ENCODE data around the gene CKS1B.
A peak's percentile ranks its signal among the peaks of the same experiment; 100 is the strongest.

CKS1B gene

DNA sequence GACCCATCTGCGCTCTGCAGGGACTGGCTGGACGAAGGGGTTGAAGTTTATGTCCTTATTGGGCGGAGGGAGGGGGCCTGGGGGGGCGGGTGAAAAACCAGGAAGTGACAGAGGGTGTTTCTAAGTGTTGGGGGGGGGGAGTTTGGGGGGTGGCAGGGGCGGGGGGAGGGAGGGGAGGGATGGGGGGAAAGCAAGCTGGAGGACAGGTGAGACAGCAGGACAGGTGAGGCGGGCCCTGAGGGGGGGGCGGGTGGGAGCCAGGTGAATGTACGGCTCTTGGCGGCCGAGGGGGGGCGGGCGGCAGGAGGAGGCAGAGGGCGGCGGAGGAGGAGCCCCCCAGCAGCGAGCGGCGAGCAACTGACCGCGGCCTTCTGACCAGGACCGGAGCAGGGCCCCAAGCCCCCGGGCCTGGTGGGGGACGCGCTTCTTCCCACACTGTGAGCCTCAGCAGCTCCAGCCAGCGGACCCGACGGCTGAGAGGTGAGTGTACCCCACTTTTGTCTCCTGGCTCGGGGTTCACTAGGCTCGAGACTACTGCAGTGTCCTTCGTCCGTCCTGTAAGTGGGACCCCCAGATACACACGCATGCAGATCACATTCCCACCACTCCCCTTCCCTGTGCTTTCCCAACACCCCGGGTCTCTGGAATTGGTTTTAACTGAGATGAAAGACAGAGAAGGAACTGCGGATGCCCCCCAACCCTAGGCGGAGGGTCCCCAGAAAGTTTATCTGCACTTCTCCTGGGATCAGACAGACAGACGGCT is 28.2 kb downstream of the CKS1B start, which contains the start of gene ZBTB7B:
TSS of gene ZBTB7B (plus strand) at position 339 of the 763 bp plus-strand sequence. CDS start 11,859 bp downstream, outside the sequence.
- DNase-seq (ENCODE audit: low spot score): peak; percentile 65

DNA sequence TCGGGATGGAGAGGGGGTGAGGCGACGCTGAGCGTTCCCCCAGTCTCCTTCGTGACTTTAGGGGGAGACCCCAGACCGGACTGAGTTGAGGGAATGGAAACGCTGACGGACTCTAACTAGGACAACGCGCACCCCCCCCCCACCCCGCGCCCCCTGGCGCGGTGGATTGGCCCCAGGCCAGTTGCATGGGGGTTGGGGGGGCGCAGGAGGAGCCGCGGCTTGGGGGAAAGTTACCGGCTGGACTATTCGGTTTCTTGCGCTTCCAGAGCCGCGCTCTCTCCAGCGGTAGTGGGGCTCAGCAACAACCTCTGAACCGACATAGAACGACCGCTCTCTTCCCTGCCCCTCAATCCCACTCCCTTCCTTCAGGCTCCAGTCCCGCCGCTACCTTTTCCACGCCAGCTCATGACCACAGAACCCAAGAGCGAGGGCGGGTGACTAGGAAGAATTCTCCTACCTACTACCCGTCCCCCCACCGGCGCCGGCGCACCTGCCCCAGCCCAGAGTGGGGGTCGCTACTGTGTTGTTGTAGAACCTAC is 28.8 kb downstream of the CKS1B start:
- DNase-seq (ENCODE audit: low spot score): no peak

DNA sequence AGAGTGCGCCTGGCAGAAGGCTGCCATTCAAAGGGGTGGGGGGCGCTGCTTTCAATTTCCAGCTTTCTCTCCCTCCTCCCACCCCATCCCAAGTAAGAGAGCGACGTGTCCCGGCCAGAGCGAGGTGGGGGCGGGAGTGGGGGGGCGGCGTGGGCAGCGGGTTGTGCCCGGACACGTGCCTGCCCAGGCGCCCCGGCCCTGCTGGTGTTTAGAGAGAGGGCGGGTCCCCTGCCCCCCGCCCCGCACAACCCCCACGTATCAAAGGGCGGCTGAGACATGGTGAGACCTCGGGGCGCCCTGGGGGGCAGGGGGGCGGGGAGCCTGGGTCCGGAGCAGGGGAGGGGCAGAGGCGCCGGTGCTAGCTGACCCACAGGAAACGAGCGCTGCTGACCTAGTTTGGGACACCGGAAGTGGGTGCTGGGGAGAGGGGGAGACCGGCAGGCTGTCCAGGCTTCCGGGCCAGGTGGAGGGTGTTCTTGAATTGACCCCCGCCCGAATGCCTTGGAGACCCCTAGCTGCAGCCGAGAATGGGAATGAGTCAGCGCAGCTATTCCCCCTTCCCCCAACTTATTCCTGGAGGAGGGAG is 29.4 kb downstream of the CKS1B start:
- DNase-seq (ENCODE audit: low spot score): peak; percentile 49

DNA sequence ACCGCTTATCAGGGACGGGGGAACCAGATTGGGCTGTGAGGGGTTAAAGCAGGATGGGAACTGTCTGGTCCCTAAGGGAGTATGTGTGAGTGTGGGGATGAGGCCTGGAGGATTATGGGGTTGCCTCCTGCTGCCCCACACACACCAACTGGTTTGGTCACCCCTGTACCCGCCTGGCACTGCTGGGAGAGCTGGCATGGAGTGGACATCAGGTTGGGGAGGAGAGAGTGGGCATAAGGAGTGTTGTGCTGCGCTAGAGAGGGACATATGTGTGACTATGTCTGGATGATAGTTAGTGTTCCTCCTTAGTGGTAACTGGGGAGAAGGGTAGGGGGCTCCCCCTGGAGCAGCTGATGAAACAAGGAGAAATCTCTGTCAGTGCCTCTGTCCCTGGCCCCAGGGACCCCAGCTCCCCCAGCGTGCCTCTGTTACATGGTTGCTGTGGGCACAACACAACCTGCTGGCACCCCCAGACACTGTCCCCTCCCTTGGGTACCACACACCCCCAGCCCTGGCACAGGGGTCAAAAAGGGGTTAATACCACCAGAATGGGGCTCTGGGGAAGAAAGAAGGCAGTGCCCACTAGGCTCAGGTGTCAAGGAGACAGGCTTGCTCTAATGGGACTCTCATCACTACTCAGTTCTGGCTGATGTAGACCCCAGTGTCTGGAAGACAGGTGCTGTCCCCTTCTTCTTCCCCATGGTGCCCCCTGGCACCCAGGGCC is 30.0 kb downstream of the CKS1B start:
- DNase-seq (ENCODE audit: low spot score): no peak

DNA sequence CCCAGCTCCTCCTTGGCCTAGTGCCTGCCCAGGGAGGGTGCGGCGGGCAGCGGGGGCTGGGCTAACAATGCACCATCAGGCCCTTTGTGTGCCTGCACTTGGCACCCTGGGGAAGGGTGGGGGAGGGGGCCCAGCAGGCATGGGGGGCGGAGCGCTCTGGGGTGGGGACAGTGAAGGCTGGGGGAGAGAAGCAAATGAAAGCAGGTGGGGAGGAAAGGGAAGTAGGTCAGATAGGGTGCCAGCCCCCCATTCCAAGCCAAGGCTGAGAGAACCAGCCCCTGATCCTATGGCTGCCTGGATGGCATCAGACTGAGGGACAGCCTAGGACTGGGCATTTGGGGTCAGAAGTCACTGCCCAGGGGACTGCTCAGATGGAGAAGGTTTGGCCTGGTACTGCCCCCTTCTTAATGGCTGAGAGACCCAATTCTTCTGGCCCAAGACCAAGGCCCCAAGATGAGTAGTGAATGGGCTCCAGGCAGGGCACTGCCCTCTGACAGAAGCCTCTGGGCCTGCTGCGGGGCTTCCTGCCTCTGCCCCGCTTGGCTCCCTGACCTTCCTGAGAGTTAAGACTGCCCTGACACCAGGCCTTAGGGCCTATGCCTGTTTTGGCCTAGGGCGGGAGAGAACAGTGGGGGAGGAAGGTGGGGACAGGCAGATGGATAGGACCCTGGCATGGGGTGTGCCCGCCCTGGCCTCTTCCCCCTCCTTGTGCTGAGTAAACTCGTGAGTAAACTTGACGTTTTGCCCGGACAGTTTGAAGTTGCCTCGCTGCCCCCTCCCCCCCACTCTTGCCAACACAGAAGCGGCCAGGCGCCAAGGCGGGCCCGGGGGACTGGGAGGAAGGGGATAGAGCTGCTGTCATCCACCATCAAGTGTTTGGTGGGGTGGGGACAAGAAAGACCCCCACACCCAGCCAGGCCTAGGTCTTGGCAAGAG is 30.9 kb downstream of the CKS1B start:
- peak; percentile 43 for DNase-seq (ENCODE audit: low spot score)

DNA sequence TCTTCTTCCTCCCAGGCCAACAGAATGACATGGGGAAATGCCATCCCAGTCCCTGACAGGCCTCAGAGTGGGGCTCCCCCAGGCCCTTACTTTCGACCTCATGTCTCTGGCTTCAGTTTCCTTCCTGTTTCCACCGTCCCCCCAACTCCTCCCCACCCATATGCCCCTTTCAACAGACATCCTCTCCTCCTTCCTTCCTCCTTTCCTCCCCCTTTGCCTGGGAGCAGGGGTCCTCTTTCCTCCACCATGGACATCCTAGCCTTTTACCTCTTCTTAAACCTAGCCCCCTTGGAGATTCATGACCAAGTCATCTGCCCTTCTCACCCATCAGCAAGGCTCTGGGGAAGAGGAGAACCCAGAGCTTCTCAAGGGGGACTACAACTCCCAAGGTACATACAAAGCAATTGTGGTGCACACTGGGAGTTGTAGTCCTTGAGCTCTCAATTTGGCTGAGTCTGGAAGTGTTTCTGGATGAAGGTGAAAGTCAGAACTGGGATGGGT is 32.2 kb downstream of the CKS1B start:
- DNase-seq (ENCODE audit: low spot score): no peak

DNA sequence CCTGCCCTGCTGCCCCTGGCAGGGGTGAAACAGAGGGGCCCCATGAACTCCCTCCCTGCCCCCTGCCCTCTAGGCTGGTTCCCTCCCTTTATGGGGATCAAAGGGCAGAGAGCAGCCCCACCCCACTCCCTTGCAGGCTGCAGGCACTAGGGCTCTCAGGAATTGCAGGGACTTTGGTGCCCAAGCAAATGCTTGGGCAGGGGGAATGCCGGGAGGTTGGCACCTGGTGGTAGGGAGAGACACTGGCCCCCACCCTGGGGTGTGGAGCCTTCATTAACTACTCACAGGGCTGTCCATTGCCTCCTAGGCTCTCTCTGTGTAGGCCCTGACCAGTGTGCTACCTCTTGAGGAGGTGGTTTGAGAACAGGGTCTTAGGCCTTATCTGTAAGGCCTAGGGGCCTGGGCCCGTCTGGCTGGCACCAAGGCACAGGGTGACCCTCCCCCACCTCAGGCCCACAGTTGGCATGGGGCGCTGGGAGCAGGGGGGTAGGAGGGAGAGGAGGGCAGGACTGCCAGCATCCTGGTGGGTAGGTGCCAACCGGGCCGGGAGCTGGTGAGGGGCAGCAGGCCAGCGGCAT is 32.9 kb downstream of the CKS1B start:
- no peak for DNase-seq (ENCODE audit: low spot score)

DNA sequence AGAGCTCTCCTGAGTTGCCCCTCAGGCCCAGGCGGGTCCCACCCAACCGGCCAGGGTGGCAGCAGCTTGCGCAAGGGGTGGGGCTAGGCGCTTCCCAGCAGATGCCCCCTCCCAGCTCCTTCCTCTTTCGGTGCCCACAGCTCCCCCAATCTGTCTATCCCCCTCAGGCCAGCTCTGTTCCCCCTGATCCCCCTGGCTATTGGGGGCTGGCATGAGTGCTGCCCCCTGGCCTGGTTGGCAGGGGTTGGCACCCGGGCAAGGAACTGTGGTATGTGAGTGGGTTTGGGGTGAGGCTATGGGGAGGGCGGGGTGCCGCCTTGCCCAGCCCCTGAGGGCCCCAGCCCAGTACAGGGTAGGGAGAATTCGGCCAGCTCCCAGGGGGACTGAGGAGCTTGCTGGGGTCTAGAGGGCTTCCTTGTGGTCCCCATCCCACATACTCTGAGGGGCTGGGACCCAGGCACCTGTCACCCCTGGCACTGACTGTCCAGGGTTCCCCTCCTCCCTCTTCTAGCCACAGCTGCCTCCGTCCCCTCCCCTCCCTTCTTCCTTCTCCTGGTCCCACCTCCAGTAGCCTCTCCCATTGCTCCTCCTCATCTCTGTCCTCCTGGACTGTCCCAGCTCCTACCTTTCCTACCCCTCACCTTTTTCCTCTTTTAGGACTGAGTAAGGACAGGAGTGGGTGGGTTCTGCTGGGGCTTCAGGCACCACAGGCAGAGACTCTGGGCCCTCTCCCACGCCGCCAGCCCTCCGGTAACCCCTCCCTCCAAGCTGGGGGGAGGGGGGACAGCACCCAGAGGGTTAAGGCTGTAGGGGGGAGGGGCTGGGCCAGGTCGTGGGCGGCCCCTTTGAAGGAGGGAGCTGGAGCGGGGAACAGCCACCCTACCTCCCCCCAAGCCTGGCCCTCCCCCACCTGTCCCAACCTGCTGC is 33.8 kb downstream of the CKS1B start:
- DNase-seq (ENCODE audit: low spot score): no peak

GRCh38 chr1:155009221-155009711 is 34.8 kb downstream of the CKS1B start:
- DNase-seq (ENCODE audit: low spot score): no peak

DNA sequence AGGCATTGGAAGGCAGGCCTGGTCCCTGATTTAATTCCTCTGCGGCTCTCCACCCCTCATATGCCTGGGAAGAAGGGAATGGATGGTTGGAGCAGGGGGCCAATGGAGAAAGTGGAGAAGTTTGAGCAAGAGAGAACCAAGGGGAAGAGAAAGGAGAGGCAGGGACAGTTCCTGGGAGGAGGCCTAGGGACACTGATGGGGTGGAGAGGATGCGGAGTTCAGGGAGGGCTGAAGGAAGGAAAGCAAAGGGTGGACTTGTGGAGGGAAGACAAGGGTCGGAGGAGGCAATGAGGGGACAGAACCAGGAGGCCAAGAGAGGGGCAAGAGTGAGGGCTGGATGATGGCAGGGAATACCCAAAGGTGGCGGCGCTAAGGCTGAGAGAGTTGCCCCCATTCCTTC is 35.3 kb downstream of the CKS1B start:
- DNase-seq (ENCODE audit: low spot score): no peak

- no peak for DNase-seq (ENCODE audit: low spot score)
Measured at GRCh38 chr1:155010211-155010918, 35.9 kb downstream of the CKS1B start.

GRCh38 chr1:155011004-155011416 is 36.5 kb downstream of the CKS1B start:
- no peak for DNase-seq (ENCODE audit: low spot score)

DNA sequence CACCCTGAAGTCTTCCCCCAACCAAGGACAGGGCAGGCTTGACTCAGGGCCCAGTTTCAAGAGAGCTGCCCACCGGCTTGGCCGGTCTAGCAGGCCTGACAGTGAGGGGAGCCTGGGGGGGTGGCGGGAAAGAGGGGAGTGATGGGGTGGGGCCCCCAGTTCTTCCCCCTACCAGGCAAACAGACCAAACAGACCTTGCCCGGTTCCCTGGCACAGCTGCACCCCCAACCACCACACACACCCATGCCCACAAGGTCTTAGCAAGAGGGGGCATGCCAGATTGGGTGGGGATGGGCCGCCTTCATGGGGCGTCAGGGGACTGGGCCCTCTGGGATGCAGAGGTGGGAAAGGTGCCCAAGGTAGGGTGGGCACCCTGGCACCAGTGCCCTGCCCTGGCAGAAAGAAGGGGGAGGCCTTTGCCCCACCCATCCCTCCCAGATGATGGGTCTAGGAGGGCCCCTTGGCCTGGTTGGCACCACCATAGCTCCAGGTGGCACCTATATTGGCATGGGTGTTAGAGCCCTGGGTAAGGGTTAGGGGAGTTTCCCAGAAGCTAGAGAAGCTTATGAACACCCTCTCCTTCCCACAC is 37.0 kb downstream of the CKS1B start:
- no peak for DNase-seq (ENCODE audit: low spot score)

DNA sequence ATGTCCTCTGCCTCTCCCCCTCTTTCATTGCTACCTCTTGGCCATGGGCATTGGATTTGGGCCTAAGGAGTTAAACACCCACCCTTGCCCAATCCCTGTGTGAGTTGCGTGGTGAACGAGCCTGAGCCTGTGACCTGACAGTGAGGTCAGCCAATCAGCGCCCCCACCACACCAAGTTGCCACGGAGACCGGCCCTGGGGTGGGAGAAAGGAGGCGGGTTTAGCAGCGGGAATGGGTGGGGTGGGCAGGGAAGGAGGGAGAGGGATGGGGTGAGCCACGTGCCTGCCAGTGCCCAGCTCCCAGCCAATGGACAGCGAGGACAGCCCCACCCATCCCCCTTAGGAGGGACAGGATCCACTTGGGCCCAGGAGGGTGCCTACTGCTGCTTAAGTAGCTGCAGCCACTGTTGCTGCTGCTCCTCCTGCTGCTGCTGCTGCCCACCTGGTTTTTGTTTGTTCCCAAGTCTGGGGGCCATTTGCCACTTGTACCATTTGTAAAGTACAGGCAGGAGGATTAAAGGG is 37.6 kb downstream of the CKS1B start:
- DNase-seq (ENCODE audit: low spot score): peak; percentile 68

GRCh38 chr1:155012776-155013602 is 38.5 kb downstream of the CKS1B start:
- DNase-seq (ENCODE audit: low spot score): no peak

GRCh38 chr1:155013632-155014031 is 39.2 kb downstream of the CKS1B start:
- no peak for DNase-seq (ENCODE audit: low spot score)

- no peak for DNase-seq (ENCODE audit: low spot score)
Measured at GRCh38 chr1:155014709-155015508, 40.4 kb downstream of the CKS1B start.
